Bronchial epithelial cell (primary cell): ENCODE measurements around the gene RPL41. TPM values are rescaled to one million over a fixed set of nuclear protein-coding genes. Genes with fewer than 3 reads are reported as not detected.

Source experiments
- DNase-seq: peaks from one replicate; pipeline ENCODE4 v3.0.0-alpha.2; 2010; ENCODE audit warnings: low read depth
- FAIRE-seq: peaks from 2 replicates; lab custom pipeline; 2011; peaks lifted over from hg19 to GRCh38; lab: Jason Lieb, UNC
- H3K27me3 ChIP-seq: 2 replicates; pipeline ENCODE4 v1.5.1; 2011; ENCODE audit warnings: low read length; ENCODE audit not compliant: control insufficient read depth, insufficient read depth
- H3K36me3 ChIP-seq: 2 replicates; pipeline ENCODE4 v1.5.1; 2011; ENCODE audit warnings: low read length; ENCODE audit not compliant: control insufficient read depth, insufficient read depth
- H3K4me3 ChIP-seq: 2 replicates; pipeline ENCODE4 v1.5.1; 2011; ENCODE audit warnings: mild to moderate bottlenecking, low read depth, low read length, control low read depth
- total RNA-seq: library from RNA; depleted of rRNA; stranded (reverse); fragments of >200 nt; gene quantifications from 2 replicates; pipeline ENCODE4 v1.2.1, GENCODE V29; 2014
- TF ChIP-seq, protein P1 (sequence below): IDR thresholded peaks from 2 replicates; pipeline ENCODE4 v1.5.1; 2011; ENCODE audit warnings: mild to moderate bottlenecking, moderate library complexity, low read length, control low read depth, inconsistent platforms; ENCODE audit not compliant: insufficient read depth, severe bottlenecking

RPL41 gene
- total RNA-seq, 1 donor from 2014 or later = 3,411 TPM

DNA sequence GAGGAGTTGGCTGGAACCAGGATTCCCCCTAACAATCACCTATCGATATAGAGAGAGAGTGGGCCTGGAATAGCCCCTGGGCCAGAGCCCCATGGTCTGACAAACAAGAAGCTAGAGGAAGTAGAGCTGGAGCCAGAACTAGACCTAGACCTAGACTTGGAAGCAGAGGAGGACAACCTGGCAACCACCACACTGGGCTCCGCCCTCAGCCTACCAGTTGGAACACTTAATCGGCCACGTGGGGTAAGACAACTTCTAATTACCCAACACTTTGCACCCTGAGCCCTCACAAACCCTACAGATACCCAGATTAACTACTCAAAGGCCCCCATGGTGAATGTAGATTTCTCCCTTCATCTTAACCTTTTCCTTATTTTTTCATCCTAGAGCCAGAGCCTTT lies 16.6 kb upstream of the RPL41 start:
- FAIRE-seq (no peak), DNase-seq (no peak)
- H3K27me3 ChIP-seq = no peaks in the 10 kb centered on the region
- H3K4me3 ChIP-seq = no peak overlapping the region
- TF ChIP-seq, protein P1, sequence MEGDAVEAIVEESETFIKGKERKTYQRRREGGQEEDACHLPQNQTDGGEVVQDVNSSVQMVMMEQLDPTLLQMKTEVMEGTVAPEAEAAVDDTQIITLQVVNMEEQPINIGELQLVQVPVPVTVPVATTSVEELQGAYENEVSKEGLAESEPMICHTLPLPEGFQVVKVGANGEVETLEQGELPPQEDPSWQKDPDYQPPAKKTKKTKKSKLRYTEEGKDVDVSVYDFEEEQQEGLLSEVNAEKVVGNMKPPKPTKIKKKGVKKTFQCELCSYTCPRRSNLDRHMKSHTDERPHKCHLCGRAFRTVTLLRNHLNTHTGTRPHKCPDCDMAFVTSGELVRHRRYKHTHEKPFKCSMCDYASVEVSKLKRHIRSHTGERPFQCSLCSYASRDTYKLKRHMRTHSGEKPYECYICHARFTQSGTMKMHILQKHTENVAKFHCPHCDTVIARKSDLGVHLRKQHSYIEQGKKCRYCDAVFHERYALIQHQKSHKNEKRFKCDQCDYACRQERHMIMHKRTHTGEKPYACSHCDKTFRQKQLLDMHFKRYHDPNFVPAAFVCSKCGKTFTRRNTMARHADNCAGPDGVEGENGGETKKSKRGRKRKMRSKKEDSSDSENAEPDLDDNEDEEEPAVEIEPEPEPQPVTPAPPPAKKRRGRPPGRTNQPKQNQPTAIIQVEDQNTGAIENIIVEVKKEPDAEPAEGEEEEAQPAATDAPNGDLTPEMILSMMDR = no peak
- peaks cover 25% of the 10 kb centered on the region for H3K36me3 ChIP-seq

DNA sequence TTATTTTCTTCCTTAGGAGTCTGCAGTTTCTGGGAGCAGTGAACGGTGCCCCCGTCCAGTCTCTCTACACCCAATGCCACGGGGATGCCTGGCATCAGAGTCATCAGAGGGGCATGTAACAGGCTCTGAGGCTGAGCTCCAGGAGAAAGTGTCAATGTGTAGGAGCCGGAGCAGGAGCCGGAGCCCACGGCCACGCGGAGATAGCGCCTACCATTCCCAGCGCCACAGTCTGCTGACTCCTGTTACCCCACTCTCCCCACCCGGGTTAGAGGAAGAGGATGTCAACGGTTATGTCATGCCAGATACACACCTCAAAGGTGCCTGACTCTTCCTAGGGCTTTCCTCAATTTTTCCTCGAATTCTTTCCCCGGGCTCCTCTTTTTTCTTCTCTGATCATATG lies 15.4 kb upstream of the RPL41 start:
- DNase-seq (no peak), FAIRE-seq (no peak)
- Histone ChIP-seq H3K36me3 (peaks cover 23% of the 10 kb centered on the region), H3K27me3 (no peaks in the 10 kb centered on the region), H3K4me3 (no peak overlapping the region)
- TF ChIP-seq, protein P1 = no peak

DNA sequence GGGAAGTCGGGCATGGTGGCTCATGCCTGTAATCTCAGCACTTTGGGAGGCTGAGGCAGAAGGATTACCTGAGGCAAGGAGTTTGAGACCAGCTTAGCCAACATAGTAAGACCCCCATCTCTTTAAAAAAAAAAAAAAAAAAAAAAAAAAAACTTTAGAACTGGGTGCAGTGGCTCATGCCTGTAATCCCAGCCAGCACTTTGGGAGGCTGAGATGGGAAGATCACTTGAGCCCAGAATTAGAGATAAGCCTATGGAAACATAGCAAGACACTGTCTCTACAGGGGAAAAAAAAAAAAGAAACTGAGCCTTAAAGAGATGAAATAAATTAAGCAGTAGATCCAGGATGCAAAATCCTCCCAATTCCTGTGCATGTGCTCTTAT lies 13.8 kb upstream of the RPL41 start:
- peaks cover 19% of the 10 kb centered on the region for H3K36me3 ChIP-seq
- TF ChIP-seq, protein P1 = no peak
- H3K4me3 ChIP-seq = no peak overlapping the region
- FAIRE-seq (no peak), DNase-seq (no peak)
- no peaks in the 10 kb centered on the region for H3K27me3 ChIP-seq

DNA sequence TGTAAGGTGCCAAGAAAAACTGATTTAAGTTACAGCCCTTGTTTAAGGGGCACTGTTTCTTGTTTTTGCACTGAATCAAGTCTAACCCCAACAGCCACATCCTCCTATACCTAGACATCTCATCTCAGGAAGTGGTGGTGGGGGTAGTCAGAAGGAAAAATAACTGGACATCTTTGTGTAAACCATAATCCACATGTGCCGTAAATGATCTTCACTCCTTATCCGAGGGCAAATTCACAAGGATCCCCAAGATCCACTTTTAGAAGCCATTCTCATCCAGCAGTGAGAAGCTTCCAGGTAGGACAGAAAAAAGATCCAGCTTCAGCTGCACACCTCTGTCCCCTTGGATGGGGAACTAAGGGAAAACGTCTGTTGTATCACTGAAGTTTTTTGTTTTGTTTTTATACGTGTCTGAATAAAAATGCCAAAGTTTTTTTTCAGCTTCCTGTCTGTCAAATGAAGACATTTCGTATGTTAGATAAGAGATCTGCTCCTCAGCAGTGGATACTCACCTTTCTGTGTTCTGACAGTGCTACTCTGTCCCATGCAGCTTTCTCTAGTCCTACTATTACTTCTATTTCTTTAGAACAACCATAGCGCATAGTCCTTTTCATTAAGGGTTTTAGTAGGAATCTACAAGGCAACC lies 13.2 kb upstream of the RPL41 start:
- H3K4me3 ChIP-seq = peak overlapping the region; percentile 91
- no peak for FAIRE-seq
- peaks cover 17% of the 10 kb centered on the region for H3K36me3 ChIP-seq
- TF ChIP-seq, protein P1 = no peak
- DNase-seq = no peak
- no peaks in the 10 kb centered on the region for H3K27me3 ChIP-seq

DNA sequence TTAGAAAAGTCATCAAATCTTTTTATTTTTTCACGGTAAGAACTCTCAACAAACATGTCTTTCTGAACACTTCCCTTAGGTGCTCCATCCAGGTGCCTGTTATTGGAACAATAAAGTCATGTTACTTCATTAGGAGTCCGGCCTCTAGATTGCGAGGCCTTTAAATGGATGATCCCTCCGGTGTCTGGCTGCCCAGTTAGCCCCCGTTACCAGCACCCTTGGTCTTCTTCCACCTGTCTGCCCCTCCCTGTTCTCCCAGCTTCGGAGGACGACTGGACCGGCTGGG lies 12.7 kb upstream of the RPL41 start:
- TF ChIP-seq, protein P1 = no peak
- DNase-seq (no peak), FAIRE-seq (no peak)
- Histone ChIP-seq H3K27me3 (no peaks in the 10 kb centered on the region), H3K4me3 (peak overlapping the region; percentile 91), H3K36me3 (peaks cover 16% of the 10 kb centered on the region)
